ENCODE data around the gene ATP6V0A4.
A peak's percentile ranks its signal among the peaks of the same experiment; 100 is the strongest.
"Not testable (repeated sequence)": the region's sequence is repeated elsewhere in the genome, so short reads cannot be mapped to it uniquely, and the experiment has no call there.

ATP6V0A4 gene

DNA sequence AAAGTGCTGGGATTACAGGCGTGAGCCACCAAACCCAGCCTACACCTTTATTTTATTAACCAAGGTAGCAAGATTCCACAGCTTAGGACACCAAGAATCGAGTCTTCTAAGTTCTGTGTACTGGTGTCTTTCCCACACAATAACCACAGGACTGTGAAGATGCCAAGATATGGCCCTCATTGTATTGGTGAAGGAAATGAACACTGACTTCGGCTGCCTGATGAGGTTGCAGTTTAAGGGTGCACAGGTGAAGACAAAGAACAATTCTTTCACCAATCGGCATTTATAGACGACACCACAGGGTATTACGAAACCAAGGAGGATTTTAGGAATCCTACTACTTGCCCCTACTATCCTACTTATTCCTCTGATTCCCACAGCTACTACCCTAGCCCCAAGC lies 49.3 kb downstream of the ATP6V0A4 start:
- DNase-seq: no peak

DNA sequence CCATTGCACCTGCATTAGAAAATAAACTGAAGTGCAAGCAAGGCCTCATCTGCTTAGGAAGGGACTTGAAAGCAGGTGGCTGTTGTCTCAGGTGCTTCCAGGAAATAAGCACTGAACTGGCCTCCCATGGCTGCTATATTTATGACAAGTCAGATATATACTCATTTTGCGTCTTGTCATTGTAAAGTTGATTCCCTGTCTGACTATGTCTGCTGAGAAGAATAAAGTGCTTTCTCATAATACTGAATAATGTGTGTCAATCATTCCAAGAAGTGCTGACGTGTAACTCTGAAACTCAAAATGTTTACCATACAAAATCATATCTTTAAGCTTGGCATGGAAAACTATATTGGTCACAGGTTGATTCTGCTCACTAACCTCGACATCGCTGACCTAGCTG lies 51.9 kb downstream of the ATP6V0A4 start:
- DNase-seq: no peak

- no peak for DNase-seq
Observed at GRCh38 chr7:138745189-138745588, 52.8 kb downstream of the ATP6V0A4 start.

DNA sequence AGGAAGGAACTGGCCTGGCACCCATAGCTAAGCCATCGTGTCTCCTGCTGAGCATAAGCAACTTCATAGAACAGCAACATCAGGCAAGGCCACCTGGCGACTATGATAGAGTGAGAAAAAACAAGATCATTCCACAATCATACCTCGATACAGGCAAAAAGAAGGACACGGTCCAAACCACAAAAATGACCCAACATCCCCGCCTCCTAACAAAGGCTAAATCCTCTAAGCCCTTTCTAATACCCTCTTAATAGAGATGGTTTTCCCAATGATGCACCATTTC lies 56.6 kb downstream of the ATP6V0A4 start:
- no peak for DNase-seq

GRCh38 chr7:138739859-138740258 lies 58.1 kb downstream of the ATP6V0A4 start:
- DNase-seq: no peak

DNA sequence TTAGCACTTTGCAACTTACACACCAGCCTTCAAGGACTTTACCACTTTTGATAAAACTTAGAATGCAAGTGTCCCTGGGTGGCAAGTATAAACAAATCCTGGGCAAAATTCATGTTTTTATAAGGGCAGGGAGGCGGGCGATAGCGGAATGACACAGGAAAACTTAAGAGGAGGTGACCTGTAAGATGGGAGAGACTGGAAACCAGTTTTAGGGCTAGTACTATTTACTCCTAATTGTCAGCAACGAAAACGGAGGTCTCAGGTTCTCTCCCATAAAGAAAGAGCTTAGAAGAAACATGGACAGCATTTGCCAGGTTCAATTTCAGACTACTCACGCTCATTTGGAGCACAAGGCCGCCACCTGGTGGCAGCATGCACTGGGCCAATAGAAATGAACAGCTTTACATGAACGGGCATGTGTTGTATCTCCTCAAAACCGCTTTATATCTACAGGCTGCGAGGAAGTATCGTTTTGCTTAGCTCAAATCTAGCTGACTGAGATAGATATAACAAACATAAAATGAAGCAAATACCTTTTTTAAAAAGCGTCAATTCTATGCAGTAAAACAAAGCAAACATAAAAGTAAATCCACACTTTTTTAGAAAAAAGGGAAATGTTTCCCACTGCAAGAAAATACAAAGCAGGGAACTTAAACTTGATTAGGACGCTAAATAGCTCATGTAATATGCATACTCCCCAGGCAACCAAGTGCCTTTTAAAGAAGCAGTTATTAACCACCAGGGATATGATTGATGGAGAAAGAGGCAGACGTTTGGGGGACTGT lies 59.3 kb downstream of the ATP6V0A4 start:
- peak; percentile 92 for DNase-seq

- DNase-seq: no peak
Observed at GRCh38 chr7:138738114-138738513, 59.9 kb downstream of the ATP6V0A4 start.

DNA sequence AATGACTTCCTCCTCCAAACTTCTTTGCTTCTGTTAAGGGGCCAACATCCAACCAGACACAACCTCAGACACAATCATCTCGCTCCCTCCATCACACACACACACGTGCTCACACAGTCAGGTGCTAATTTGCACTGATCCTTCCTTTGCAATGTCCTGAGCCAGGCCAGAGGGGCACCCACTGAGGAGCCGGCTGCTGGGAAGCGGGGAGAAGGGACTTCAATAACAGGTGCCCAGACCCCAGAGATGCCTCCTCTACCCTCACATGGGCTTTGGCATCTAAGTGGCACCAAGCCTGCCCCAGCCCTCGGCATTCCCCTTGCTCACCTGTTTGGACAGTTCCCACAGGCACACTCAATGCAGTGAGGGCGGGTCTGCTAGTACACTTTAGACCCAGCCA lies 62.6 kb downstream of the ATP6V0A4 start:
- no peak for DNase-seq

GRCh38 chr7:138731733-138732132 lies 66.3 kb downstream of the ATP6V0A4 start:
- not testable (repeated sequence) for DNase-seq

GRCh38 chr7:138729444-138729843 lies 68.6 kb downstream of the ATP6V0A4 start:
- DNase-seq: no peak

DNA sequence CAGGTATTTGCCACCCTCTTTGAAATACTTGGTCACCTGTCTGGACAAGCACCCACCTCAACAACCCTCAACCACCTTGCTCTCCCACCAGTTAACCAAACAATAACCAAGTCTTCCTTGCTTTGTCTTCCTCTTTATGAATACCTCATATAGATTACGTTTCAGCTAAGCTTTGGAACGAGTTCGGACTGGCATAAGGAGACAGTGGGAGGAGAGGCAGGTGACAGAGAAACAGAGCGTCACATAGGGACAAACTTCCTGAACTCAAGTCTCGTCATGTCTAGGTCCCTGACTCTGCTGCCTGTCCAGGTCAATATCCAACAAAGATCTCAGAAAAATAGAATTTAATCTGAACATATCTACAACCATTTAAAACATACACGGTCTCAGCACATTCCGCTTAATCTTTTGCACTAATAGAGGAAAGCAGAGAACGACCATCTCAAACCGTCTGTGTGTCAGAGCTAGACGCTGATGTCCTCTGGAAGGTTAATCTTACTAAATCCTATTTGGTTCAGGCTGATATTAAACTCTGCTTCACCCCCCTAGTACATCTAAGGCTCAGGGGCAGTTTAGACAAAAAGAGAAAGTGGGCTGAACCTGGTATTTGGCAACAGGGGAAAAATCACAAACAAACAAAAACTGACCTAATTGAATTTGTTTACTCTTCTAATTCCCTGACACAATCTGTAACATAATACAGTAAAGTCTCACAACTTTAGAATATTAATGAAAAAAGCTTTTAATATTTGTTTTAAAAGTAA lies 70.5 kb downstream of the ATP6V0A4 start:
- no peak for DNase-seq

DNA sequence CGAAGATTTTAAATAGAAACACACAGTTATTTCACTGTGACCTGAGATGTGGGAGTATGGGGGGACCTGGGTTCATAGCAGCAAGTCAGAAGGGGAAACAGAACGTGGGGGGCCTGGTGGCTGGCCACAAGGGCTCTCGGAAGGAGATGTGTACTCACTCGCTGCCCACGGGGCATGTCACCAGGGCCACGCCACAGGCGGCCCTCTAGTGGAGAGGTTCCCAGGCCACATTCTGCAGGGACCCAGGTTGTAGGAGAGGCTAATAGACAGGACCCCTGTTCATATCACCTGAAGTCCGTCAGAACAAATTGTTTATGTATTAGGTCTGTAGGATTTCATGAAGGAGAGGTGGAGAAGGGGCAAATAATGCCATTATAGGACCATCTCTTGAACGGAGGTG lies 71.7 kb downstream of the ATP6V0A4 start:
- DNase-seq: no peak

DNA sequence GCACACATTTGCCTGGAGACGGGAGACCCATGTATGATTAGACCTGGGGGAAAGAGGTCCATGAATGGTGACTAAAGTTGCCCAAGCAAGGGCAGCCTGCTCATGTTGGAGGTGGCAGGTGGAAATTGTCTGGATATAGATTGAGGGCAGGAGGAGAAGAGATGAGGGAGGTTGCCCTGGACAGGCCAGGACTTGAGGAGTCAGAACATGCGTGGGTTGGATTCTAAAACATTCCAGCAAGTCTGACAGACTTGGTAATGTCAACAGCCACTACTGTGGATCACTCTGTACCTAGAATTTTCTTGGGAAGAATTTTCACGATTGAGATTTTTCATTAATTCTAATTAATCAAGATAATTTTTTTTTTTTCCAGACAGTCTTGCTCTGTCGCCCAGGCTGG lies 77.7 kb downstream of the ATP6V0A4 start:
- DNase-seq: no peak

DNA sequence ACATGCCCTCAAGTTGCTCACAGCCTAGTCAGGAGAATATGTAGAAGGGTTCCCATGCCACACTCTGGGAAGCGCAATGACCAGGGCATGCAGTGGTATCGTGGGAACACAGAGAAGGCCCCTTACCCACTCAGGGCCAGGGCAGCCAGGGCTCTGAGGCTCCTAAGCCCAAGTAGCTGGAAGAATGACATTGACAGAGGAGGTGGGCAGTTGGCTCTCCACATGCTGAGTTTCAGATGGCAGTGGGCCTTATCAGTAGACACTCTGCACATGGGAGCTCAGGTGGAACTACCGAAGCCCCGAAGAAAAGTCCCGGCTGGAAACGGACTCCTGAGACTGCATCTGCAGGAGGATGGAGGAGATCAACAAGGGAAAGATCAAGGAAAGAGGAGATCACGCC lies 81.1 kb downstream of the ATP6V0A4 start:
- no peak for DNase-seq

- no peak for DNase-seq
Observed at GRCh38 chr7:138713191-138713590, 84.8 kb downstream of the ATP6V0A4 start.

DNA sequence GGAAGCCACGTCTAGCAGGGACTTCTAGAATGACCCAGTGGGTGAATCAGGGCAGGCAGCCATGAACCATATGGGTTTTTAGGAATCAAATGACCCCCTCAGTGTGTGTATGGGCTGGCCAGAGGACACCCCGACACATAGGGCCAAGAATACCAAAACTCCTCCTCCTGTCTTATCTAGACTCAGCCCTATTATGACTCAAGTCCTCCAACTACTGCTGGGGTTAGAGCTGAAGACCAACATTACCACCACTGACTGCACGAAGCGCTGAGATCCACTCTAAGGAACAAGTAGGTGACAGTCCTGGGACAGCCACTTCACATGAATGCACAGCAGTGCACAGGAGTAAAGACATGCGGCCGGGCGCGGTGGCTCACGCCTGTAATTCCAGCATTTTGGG lies 85.3 kb downstream of the ATP6V0A4 start:
- DNase-seq: no peak

DNA sequence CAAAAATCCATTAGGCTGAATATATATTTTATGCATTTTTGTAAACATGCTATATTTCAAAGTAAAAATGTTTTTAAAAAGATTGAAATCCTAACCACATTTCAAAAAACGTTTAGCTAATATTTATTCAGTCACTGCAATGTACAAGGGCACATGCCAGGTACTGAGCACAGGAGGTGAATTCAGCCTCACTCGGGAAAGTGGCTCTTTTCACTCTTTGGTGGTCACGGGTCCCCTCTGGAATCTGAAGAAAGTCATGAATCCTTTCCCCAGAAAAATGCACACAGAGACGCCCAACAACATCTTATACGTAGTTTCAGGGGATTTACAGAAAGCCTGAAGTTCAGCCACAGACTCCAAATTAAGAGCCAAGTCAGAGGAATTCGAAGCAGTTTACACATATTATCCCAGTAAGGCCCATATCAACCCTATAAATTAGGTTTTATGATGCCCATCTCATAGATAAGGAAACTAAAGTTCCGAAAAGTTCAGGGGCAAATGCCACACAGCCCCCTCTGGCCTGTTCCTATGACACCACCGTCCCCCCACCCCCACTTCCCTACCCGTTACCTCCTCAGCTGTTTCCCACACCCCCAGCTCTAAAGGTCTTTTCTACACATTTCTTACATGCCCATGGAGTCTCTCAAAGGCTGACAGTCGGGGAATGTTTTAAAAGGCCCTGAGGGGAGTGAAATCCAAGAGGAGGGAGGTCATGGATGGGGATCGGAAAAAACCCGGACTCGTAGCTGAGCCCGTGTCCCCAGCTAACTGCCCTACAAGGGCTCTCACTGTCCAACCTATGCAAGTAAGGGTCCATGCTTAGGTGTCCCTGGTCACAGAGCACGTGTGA lies 87.2 kb downstream of the ATP6V0A4 start:
- DNase-seq: no peak

DNA sequence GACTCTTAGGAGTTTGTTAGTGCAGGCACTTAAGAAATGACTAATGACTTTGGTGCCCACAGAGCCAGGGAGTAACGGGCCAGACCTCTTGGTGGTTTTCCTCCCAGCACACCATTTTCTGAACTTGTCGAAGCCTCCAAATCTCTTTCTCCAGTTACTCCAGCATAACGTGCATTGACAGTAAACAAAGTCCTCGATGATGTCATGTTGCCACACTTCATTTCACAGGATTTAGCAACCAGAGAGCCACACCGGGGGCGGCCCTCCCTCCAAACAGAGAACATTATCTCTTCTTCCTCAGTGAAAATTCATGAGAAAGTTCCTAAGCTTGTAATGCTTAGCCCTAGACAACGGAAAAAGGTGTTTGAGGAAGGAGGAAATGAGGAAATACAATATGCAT lies 92.8 kb downstream of the ATP6V0A4 start:
- no peak for DNase-seq

DNA sequence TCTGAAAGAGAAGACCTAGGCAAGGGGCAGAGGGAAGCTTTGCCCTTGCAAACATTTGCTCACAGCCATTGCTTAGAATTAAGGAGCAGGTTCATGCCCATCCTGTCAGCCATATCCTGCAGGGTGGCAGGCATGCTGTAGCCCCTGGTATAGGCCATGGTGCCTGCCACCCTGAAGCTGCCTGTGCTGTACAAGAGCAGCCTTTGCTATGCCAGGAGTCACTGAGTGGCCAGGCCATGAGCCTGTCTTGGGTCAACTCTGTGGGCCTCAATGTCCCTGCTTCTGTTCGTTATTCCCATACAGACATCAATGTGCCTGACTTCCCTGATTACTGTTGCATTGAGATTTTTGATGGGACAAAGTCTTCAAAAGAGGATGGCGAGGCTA lies 96.5 kb downstream of the ATP6V0A4 start:
- DNase-seq: no peak

DNA sequence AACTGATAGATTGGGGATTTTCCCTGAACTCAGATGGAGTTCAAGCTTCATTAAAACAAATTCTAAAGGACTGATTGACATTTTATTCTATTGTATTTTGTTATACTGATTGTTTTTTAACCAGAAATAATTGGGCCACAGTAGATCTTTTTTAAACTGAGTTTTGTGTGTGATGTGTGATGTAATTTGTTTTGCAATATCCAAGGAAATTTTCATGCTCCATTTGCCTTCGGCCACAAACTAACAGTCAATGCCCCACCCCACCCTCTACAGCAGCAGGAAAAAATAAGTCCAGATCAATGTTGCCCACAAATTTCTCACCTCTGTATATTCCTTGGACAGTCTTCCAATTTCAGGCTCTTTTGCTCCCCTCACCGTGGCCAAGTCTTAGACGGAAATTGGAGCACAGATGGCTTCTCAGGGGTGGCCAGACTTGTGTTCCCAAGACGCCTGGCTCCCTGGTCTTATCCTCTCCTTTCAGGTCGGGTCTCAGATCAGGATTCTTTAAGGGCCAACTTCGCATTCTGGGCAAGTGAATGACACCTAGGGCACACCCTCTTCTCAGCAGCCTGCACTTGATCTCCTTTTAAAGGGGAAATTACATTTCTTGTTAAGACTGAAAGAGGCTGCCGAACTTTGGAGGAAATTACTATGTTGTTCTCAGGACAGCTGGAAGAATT lies 97.0 kb downstream of the ATP6V0A4 start, which contains the start of gene SVOPL:
TSS of gene SVOPL (minus strand) at position 506 of the 680 bp plus-strand sequence. CDS start 22,317 bp downstream, outside the sequence.
- DNase-seq: no peak

DNA sequence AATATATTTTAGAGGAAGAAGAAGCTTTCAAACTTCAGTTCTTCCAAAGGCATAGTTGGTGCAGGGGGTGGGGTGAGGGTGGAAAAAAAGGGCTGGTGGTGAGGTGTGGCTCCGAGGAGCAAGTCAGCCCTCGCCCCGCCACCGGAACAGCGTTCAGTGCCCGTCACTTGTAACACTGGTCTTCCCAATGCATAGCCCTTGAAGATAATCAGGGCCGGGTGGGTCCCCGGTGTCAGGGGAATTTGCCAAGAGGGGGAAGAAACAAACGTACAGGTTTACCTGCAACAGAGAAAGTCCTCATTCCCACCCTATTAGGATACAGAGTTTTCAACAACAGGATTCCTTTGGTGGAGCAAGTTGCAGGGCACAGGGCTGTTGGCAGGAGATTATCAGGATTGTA lies 98.3 kb downstream of the ATP6V0A4 start:
- no peak for DNase-seq

DNA sequence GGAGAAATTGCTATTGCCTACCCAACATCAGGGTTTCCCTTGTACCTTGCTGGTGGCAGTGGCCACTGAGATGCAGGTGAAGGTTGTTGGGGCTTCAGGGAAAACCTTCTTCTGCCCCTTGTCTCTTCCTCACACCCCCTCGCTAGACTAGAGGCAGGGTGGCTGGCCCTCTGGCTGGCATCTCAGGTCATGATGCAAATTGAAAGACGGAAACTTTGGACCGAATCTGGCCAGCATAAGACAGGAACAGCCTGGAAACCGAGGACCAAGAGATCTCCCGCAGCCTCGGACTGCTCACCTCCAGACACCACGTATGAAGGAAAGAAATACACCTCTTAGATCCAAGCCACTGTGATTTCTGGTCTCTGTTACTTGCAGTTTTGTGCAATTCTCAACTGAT lies 99.7 kb downstream of the ATP6V0A4 start:
- no peak for DNase-seq
